K562 (cell line): ENCODE data around the gene TTC22. TPM values are rescaled to one million over a fixed set of nuclear protein-coding genes. Genes with fewer than 3 reads are reported as not detected.
A peak's percentile ranks its signal among the peaks of the same experiment; 100 is the strongest.

Experiments
- ATAC-seq: fragments of 200-7000 bp; cut with Tn5 transposase; 3 replicates; pipeline ENCODE4 v1.9.1; 2020; ENCODE audit warnings: moderate library complexity
- BruUV-seq: library from RNA; stranded (reverse); fragments of 400-500 nt; replicated peaks from 2 replicates; lab custom pipeline; 2021; lab: Mats Ljungman, UMichigan
- CTCF ChIA-PET: fragments of 300-600 bp; formaldehyde crosslinking; extraction: SDS; loops from one replicate; lab custom pipeline; 2021; ENCODE audit warnings: low intra/inter-chr PET ratio; lab: Yijun Ruan, JAX
- POLR2A ChIA-PET: fragments of 300-600, 350-650 bp; sonication (Branson Sonifier 250); formaldehyde crosslinking; extraction: SDS; loops from one replicate; lab custom pipeline; 2021; ENCODE audit warnings: antibody characterized with exemption, inconsistent platforms; lab: Yijun Ruan, JAX
- DNase-seq, 4 experiments: peaks; one replicate each; pipeline versions ENCODE4 v3.0.0 to v3.0.0-alpha.2; 2011 to 2018; ENCODE audit warnings: low spot score in 3 of 4, mixed read lengths in 3 of 4; ENCODE audit errors: extremely low read depth in 1 of 4
- FAIRE-seq: peaks from 2 replicates; lab custom pipeline; 2011; peaks lifted over from hg19 to GRCh38; lab: Jason Lieb, UNC
- H2AFZ ChIP-seq: 2 replicates; pipeline ENCODE4 v1.6.0; 2011; ENCODE audit warnings: low read depth, low read length, control low read depth, inconsistent platforms
- H3K27ac ChIP-seq: fragments of 200-600 bp; 3 replicates; pipeline ENCODE4 v1.8.0; 2011; ENCODE audit warnings: low read depth, mild to moderate bottlenecking, control low read depth, inconsistent platforms, low read length, moderate library complexity, mixed read lengths; ENCODE audit errors: extremely low read depth
- H3K27me3 ChIP-seq, 2 experiments: fragments of 300-600 bp in 1 of 2; 2 replicates in 1 of 2; 3 replicates in 1 of 2; pipeline versions ENCODE4 v1.6.0 to v1.8.0; 2011; ENCODE audit warnings: inconsistent platforms in 2 of 2, low read length in 2 of 2, mild to moderate bottlenecking in 1 of 2, mixed read lengths in 1 of 2, moderate library complexity in 1 of 2; ENCODE audit not compliant: control insufficient read depth in 2 of 2, insufficient read depth in 2 of 2
- H3K36me3 ChIP-seq: fragments of 300-600 bp; 3 replicates; pipeline ENCODE4 v1.8.0; 2011; ENCODE audit warnings: mild to moderate bottlenecking, low read length, inconsistent platforms; ENCODE audit not compliant: control insufficient read depth, insufficient read depth
- H3K4me1 ChIP-seq, 2 experiments: fragments of 200-600 bp in 1 of 2; replicated peaks in 1 of 2; 2 replicates in 1 of 2; 3 replicates in 1 of 2; pipeline versions ENCODE4 v1.5.1 to v1.8.0; 2011; ENCODE audit warnings: inconsistent platforms in 2 of 2, low read length in 2 of 2, mild to moderate bottlenecking in 1 of 2, mixed read lengths in 1 of 2, moderate library complexity in 1 of 2; ENCODE audit not compliant: control insufficient read depth in 2 of 2, insufficient read depth in 2 of 2
- H3K4me2 ChIP-seq: 2 replicates; pipeline ENCODE4 v1.6.1; 2011; ENCODE audit warnings: low read length, control low read depth, inconsistent platforms, mixed read lengths; ENCODE audit not compliant: insufficient read depth
- H3K4me3 ChIP-seq: fragments of 200-600 bp; sonication (generic), shearing (Covaris generic); 2 replicates; pipeline ENCODE4 v1.5.1; 2016; ENCODE audit warnings: control low read depth, inconsistent platforms
- H3K79me2 ChIP-seq: fragments of 200-600 bp; 3 replicates; pipeline ENCODE4 v1.8.0; 2011; ENCODE audit warnings: low read length, inconsistent platforms; ENCODE audit not compliant: control insufficient read depth, insufficient read depth
- H3K9ac ChIP-seq, 2 experiments: 2 replicates each; pipeline versions ENCODE4 v1.6.0 to v1.6.1; 2011; ENCODE audit warnings: low read depth in 2 of 2, low read length in 2 of 2, control low read depth in 1 of 2, inconsistent platforms in 1 of 2, mild to moderate bottlenecking in 1 of 2, mixed read lengths in 1 of 2; ENCODE audit not compliant: insufficient read depth in 1 of 2
- H3K9me1 ChIP-seq: one replicate; pipeline ENCODE4 v1.6.0; 2011; ENCODE audit warnings: inconsistent platforms, mild to moderate bottlenecking, low read length, moderate library complexity; ENCODE audit not compliant: control insufficient read depth, insufficient read depth
- H3K9me3 ChIP-seq: replicated peaks from 2 replicates; pipeline ENCODE4 v1.5.1; 2011; ENCODE audit warnings: low read depth, low read length, inconsistent platforms; ENCODE audit not compliant: control insufficient read depth, insufficient read depth
- H4K20me1 ChIP-seq: replicated peaks from 2 replicates; pipeline ENCODE4 v1.6.1; 2011; ENCODE audit warnings: low read length, inconsistent platforms, mixed read lengths; ENCODE audit not compliant: control insufficient read depth, insufficient read depth
- COPS2 ChIP-seq: fragments of 450-650 bp; conservative IDR thresholded peaks from 2 replicates; pipeline ENCODE4 v1.6.1; 2016; ENCODE audit warnings: mild to moderate bottlenecking, moderate library complexity
- EP300 ChIP-seq: IDR thresholded peaks from 2 replicates; pipeline ENCODE4 v1.6.1; 2012; ENCODE audit warnings: low read length, improper control_type of control experiment
- MGA ChIP-seq: fragments of 450-650 bp; IDR thresholded peaks from 2 replicates; pipeline ENCODE4 v1.6.1; 2016; ENCODE audit warnings: mild to moderate bottlenecking, moderate library complexity
- SIN3A ChIP-seq, 2 experiments: fragments of 150-350 bp in 1 of 2; IDR thresholded peaks; 2 replicates each; pipeline ENCODE4 v1.6.1; 2011 to 2016; ENCODE audit warnings: borderline replicate concordance in 2 of 2, low read depth in 2 of 2, low read length in 2 of 2, mild to moderate bottlenecking in 2 of 2, moderate library complexity in 2 of 2; ENCODE audit not compliant: control insufficient read depth in 1 of 2
- TEAD1 ChIP-seq, 2 experiments: fragments of 450-650 bp in 1 of 2; sonication (generic) in 1 of 2; formaldehyde crosslinking; IDR thresholded peaks; 2 replicates each; pipeline versions ENCODE4 v1.4.0 to v1.8.0; 2020 to 2022; ENCODE audit warnings: mild to moderate bottlenecking in 2 of 2, missing genetic modification reagents in 1 of 2
- USF2 ChIP-seq: sonication (generic); formaldehyde crosslinking; IDR thresholded peaks from 2 replicates; pipeline ENCODE4 v1.5.0; 2020; ENCODE audit warnings: missing genetic modification reagents
- ZFP91 ChIP-seq: sonication (generic); formaldehyde crosslinking; IDR thresholded peaks from 2 replicates; pipeline ENCODE4 v1.8.0; 2022; ENCODE audit warnings: mild to moderate bottlenecking, missing genetic modification reagents
- WGBS: fragments of 100-300 bp; shearing (Covaris generic); methylation state at CpG from one replicate; pipeline ENCODE4 v1.1.6; 2016; ENCODE audit warnings: low coverage, mixed read lengths; ENCODE audit not compliant: insufficient coverage; ENCODE audit errors: missing lambda C conversion rate; 5-methylcytosine and 5-hydroxymethylcytosine counted together
- in situ Hi-C: fragments of 300-500 bp; cut with MboI; formaldehyde crosslinking; loops from 4 replicates; pipeline ENCODE4 v1.15.0; 2018; ENCODE audit warnings: inconsistent platforms, mixed read lengths
- intact Hi-C: fragments of 100-400 bp; cut with micrococcal nuclease; formaldehyde crosslinking; loops from 2 replicates; pipeline ENCODE4 v1.14.2; 2022
- polyA plus RNA-seq, 8 experiments: library from polyadenylated mRNA; depleted of rRNA in 4 of 8; stranded (reverse) in 5 of 8; unstranded in 3 of 8; fragments of >200 nt; fragmentation: Nextera tagmentation in 2 of 8; fragmentation: Illumina TruSeq in 1 of 8; extraction: Ambion mirVana in 2 of 8; extraction: Trizol in 1 of 8; gene quantifications; 2 replicates each; pipeline versions ENCODE4 v1.2.1 to v1.2.3, GENCODE V29; 2011 to 2014; ENCODE audit warnings: inconsistent platforms in 1 of 8, missing spikeins in 1 of 8
- total RNA-seq, 7 experiments: library from RNA; depleted of rRNA in 6 of 7; stranded (reverse); fragments of >200 nt in 6 of 7; fragmentation: Illumina TruSeq in 2 of 7; extraction: Trizol in 2 of 7; gene quantifications; 2 replicates each; pipeline versions ENCODE4 v1.2.1 to v1.2.3, GENCODE V29; 2011 to 2021; ENCODE audit warnings: low replicate concordance in 1 of 7

The TTC22 gene
- total and polyA plus RNA-seq, 9 of the 15 experiments (the other 6 are each of a cell fraction or from before 2014, with no cell fraction given): 0.07 TPM; not detected in 8

DNA sequence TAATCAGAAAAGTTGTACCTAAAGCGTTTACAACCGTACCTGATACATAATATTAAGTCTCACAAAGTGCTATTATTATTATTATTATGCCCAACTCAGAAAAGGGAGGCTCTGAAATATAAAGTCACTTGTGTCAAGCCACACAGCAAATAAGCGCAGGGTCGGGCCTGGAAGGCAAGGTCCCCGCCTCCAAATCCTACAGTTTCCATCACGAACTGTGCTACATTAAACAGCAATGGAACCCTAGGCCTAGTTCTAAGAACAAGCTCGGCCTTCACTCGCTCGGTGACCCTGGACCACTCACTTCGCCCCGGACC is 37.3 kb downstream of the TTC22 start:
- Histone ChIP-seq H3K9me3 (no peaks in the 10 kb centered on the region), H3K79me2 (peaks cover 18% of the 10 kb centered on the region), H4K20me1 (no peaks in the 10 kb centered on the region), H3K27me3 (no peaks in the 10 kb centered on the region; a peak in 1 of 5 replicates), H3K9ac (peak overlapping the region; percentile 90 to 94), H3K9me1 (peaks cover under 1% of the 10 kb centered on the region), H3K4me3 (peak overlapping the region; percentile 87), H2AFZ (peak overlapping the region; percentile 96), H3K36me3 (peaks cover under 1% of the 10 kb centered on the region; the same call in 1 of the 3 replicates), H3K4me1 (peaks cover 0 to 7% of the 10 kb centered on the region in 2 experiments; a peak in 2 of 5 replicates), H3K4me2 (peak overlapping the region; percentile 100), H3K27ac (peak overlapping the region; percentile 75)
- in situ Hi-C loops (no loop called here), intact Hi-C loops (loop anchor here (2.0 kb wide), 1 partner anchor 49 kb away; the partner anchor contains the start of gene TTC4)
- ATAC-seq (peak; percentile 19), FAIRE-seq (no peak), DNase-seq (no peak)
- BruUV-seq: TSS peak; percentile 85
- WGBS: 2% methylated on average over 10 of the region's 11 CpGs
- POLR2A ChIA-PET: interaction anchor here (0.9 to 2.9 kb wide), 4 partner anchors 13 to 58 kb away, joined by 3 to 19 read pairs (median 6); no protein-coding TSS in a partner anchor
- CTCF ChIA-PET: interaction anchor here (1.3 kb wide), 1 partner anchor 28 kb away, joined by 3 read pairs; no protein-coding TSS in a partner anchor
- 0 out of 4 replicates have a peak, but pooled peaks of 1 of the 2 experiments have one; percentile 29 for TF ChIP-seq TEAD1 (CRISPR knock-in tag; IDR thresholded peaks at IDR 0.05)
- 0 out of 2 replicates have a peak, but pooled peaks have one; percentile 7 for TF ChIP-seq USF2 (CRISPR knock-in tag)
- 0 out of 2 replicates have a peak, but pooled peaks have one; percentile 64 for TF ChIP-seq MGA
- no peak for TF ChIP-seq COPS2
- no peak for TF ChIP-seq ZFP91 (CRISPR knock-in tag)
- 0 out of 2 replicates have a peak, but pooled peaks have one; percentile 21 for TF ChIP-seq EP300
- 0 out of 4 replicates have a peak, but pooled peaks of 1 of the 2 experiments have one; percentile 52 for TF ChIP-seq SIN3A (IDR thresholded peaks at IDR 0.05; ENCODE audit: borderline replicate concordance in 2 of 2, control insufficient read depth in 1 of 2, low read depth in 2 of 2, low read length in 2 of 2)
